Measurements from ENCODE around the gene BSDC1. TPM values are rescaled to one million over a fixed set of nuclear protein-coding genes. Genes with fewer than 3 reads are reported as not detected.

Gene BSDC1
- total RNA-seq, 1 experiment from 2014 or later = 64.9 TPM

DNA sequence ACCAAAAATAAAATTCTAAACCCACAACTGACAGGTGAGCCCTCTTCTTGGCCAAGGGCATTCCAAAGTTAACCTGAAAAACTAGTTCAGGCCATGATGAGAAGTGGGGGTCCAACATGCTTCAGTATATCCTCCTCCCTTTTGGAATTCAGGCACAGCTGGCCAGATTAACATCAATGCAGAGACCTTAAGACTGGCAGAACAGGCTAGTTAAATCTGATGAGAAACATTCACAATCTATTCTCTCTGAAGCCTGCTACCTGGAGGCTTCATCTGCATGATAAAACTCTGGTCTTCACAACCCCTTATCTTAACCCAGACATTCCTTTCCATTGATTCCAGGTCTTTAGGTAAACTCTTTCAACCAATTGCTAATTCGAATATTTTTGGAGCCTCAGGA, 43.9 kb upstream of the BSDC1 start:
- no peaks in the 10 kb centered on the region; the same call in 1 of the 2 replicates for H3K27me3 ChIP-seq (ENCODE audit: control insufficient read depth, insufficient read depth, low read length)
- intact Hi-C loops (cut with micrococcal nuclease; ENCODE audit: unreplicated experiment) = no loop called here
- no TSS peak for BruUV-seq (replicated peaks)
- in situ Hi-C loops (cut with HindIII; ENCODE audit: low pct_unique_long_range_greater_than_20kb, low sequenced_read_pairs) = no loop called here
- ChIA-PET POLR2A (no interaction called here), CTCF (no interaction called here)
- no peaks in the 10 kb centered on the region for H3K9me3 ChIP-seq (ENCODE audit: control insufficient read depth, insufficient read depth, low read depth, low read length)
- no peak overlapping the region for H3K4me3 ChIP-seq (ENCODE audit: low read depth in 2 of 2, low read length in 2 of 2)
- ATAC-seq (no peak), DNase-seq (ENCODE audit: low read depth, low spot score) (no peak)
- TF ChIP-seq TCF7L2 (IDR thresholded peaks at IDR 0.05; ENCODE audit: low read depth, low read length) = no peak
- H3K36me3 ChIP-seq (ENCODE audit: control insufficient read depth, insufficient read depth, low read length) = no peaks in the 10 kb centered on the region
- no peak overlapping the region for H3K27ac ChIP-seq (ENCODE audit: low read length)
- no peaks in the 10 kb centered on the region for H3K4me1 ChIP-seq (ENCODE audit: control insufficient read depth, insufficient read depth, low read length)

DNA sequence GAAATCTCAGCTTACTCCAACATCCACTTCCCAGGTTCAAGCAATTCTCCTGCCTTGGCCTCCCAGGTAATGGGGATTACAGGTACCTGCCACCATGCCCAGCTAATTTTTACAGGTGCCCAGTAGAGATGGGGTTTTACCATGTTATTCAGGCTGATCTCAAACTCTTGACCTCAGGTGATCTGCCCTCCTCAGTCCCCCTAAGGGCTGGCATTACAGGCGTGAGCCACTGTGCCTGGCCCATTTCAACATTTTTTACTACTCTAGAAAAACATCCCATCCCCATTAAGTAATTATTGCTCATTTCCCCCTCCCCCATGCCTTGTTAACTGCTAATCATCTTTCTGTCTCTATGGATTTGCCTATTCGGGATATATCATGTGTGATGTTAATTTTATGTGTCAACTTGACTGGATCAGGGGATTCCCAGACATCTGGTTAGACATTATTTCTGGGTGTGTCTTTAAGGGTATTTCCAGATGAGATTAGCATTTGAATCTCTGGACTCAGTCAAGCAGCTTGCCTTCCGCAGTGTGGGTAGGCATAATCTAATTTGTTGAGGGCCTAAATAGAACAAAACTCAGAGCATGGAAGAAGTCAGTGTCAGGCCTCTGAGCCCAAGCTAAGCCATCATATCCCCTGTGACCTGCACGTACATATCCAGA, 37.6 kb upstream of the BSDC1 start:
- ChIA-PET CTCF (no interaction called here), POLR2A (no interaction called here)
- no TSS peak for BruUV-seq (replicated peaks)
- DNase-seq (ENCODE audit: low read depth, low spot score) (no peak), ATAC-seq (no peak)
- in situ Hi-C loops (cut with HindIII; ENCODE audit: low pct_unique_long_range_greater_than_20kb, low sequenced_read_pairs) (no loop called here), intact Hi-C loops (cut with micrococcal nuclease; ENCODE audit: unreplicated experiment) (no loop called here)
- no peaks in the 10 kb centered on the region for H3K9me3 ChIP-seq (ENCODE audit: control insufficient read depth, insufficient read depth, low read depth, low read length)
- H3K4me3 ChIP-seq (ENCODE audit: low read depth in 2 of 2, low read length in 2 of 2) = no peak overlapping the region
- H3K27ac ChIP-seq (ENCODE audit: low read length) = no peak overlapping the region
- H3K27me3 ChIP-seq (ENCODE audit: control insufficient read depth, insufficient read depth, low read length) = peaks cover 4% of the 10 kb centered on the region
- H3K4me1 ChIP-seq (ENCODE audit: control insufficient read depth, insufficient read depth, low read length) = no peaks in the 10 kb centered on the region
- H3K36me3 ChIP-seq (ENCODE audit: control insufficient read depth, insufficient read depth, low read length) = no peaks in the 10 kb centered on the region
- TF ChIP-seq TCF7L2 (IDR thresholded peaks at IDR 0.05; ENCODE audit: low read depth, low read length) (no peak), SIN3A (IDR thresholded peaks at IDR 0.05; ENCODE audit: borderline replicate concordance, insufficient read depth, low read depth, low read length) (no peak), POLR2AphosphoS5 (IDR thresholded peaks at IDR 0.05; ENCODE audit: low read depth, low read length) (no peak)
- TF ChIP-seq, protein P1, sequence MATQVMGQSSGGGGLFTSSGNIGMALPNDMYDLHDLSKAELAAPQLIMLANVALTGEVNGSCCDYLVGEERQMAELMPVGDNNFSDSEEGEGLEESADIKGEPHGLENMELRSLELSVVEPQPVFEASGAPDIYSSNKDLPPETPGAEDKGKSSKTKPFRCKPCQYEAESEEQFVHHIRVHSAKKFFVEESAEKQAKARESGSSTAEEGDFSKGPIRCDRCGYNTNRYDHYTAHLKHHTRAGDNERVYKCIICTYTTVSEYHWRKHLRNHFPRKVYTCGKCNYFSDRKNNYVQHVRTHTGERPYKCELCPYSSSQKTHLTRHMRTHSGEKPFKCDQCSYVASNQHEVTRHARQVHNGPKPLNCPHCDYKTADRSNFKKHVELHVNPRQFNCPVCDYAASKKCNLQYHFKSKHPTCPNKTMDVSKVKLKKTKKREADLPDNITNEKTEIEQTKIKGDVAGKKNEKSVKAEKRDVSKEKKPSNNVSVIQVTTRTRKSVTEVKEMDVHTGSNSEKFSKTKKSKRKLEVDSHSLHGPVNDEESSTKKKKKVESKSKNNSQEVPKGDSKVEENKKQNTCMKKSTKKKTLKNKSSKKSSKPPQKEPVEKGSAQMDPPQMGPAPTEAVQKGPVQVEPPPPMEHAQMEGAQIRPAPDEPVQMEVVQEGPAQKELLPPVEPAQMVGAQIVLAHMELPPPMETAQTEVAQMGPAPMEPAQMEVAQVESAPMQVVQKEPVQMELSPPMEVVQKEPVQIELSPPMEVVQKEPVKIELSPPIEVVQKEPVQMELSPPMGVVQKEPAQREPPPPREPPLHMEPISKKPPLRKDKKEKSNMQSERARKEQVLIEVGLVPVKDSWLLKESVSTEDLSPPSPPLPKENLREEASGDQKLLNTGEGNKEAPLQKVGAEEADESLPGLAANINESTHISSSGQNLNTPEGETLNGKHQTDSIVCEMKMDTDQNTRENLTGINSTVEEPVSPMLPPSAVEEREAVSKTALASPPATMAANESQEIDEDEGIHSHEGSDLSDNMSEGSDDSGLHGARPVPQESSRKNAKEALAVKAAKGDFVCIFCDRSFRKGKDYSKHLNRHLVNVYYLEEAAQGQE (IDR thresholded peaks at IDR 0.05; ENCODE audit: insufficient read depth in 1 of 2, low read depth in 2 of 2, low read length in 1 of 2) = no peak
- TF ChIP-seq, protein P2, sequence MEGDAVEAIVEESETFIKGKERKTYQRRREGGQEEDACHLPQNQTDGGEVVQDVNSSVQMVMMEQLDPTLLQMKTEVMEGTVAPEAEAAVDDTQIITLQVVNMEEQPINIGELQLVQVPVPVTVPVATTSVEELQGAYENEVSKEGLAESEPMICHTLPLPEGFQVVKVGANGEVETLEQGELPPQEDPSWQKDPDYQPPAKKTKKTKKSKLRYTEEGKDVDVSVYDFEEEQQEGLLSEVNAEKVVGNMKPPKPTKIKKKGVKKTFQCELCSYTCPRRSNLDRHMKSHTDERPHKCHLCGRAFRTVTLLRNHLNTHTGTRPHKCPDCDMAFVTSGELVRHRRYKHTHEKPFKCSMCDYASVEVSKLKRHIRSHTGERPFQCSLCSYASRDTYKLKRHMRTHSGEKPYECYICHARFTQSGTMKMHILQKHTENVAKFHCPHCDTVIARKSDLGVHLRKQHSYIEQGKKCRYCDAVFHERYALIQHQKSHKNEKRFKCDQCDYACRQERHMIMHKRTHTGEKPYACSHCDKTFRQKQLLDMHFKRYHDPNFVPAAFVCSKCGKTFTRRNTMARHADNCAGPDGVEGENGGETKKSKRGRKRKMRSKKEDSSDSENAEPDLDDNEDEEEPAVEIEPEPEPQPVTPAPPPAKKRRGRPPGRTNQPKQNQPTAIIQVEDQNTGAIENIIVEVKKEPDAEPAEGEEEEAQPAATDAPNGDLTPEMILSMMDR (IDR thresholded peaks at IDR 0.05) = no peak

DNA sequence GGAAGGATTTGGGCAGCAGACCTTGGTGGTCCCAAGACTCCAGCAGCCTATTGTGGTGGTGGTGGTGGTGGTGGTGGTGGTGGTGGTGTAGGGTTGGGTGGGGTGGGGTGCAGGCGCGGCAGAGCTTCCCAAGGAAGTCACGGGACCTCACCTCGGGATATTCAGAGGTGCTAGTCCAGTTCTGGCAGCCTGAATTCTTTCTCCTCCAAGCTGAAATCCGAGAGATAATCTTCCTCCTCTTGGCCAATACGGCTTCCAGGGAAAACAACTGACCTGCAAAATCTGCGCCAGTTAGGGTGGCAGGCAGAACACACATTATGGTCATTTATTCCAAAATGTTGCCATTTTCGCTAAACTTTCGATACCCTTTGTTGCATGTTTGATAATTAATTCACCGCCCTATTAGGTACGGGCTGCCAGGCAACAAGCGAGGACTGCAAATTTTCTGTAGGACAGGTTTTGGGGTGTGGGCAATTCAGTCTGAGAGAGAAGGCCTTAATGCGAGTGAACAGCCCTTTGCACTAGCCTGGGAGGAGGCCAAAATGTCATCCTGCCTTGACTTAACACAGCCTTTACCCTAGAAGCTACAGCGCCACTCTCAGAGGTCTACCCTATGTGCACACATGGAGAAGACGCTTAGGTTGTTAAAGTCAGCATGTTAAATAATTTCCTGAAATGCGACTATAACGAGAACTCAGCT, 33.2 kb upstream of the BSDC1 start:
- ATAC-seq = no peak
- no peak for DNase-seq (ENCODE audit: low read depth, low spot score)
- intact Hi-C loops (cut with micrococcal nuclease; ENCODE audit: unreplicated experiment) = no loop called here
- Histone ChIP-seq H3K27ac (ENCODE audit: low read length) (no peak overlapping the region), H3K9me3 (ENCODE audit: control insufficient read depth, insufficient read depth, low read depth, low read length) (no peaks in the 10 kb centered on the region), H3K36me3 (ENCODE audit: control insufficient read depth, insufficient read depth, low read length) (no peaks in the 10 kb centered on the region), H3K4me1 (ENCODE audit: control insufficient read depth, insufficient read depth, low read length) (no peaks in the 10 kb centered on the region), H3K4me3 (ENCODE audit: low read depth in 2 of 2, low read length in 2 of 2) (no peak overlapping the region), H3K27me3 (ENCODE audit: control insufficient read depth, insufficient read depth, low read length) (peaks cover 4% of the 10 kb centered on the region)
- CTCF ChIA-PET = no interaction called here
- POLR2A ChIA-PET = no interaction called here
- no TSS peak for BruUV-seq (replicated peaks)
- TF ChIP-seq TCF7L2 (IDR thresholded peaks at IDR 0.05; ENCODE audit: low read depth, low read length) = no peak
- in situ Hi-C loops (cut with HindIII; ENCODE audit: low pct_unique_long_range_greater_than_20kb, low sequenced_read_pairs) = no loop called here
